ENCODE results near the gene MEG3.
"Not testable (repeated sequence)": the region's sequence is repeated elsewhere in the genome, so short reads cannot be mapped to it uniquely, and the experiment has no call there.

DNA sequence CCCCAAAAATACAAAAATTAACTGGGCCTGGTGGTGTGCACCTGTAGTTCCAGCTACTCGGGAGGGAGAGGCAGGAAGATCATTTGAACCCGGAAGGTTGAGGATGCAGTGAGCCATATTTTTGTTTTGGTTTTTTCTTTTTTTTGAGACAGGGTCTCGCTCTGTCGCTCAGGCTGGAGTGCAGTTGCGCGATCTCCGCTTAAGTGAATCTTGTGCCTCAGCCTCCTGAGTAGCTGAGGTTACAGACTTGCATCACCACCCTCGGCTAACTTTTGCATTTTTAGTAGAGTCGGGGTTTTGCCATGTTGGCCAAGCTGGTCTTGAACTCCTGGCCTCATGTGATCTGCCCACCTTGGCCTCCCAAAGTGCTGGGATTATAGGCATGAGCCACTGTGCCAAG is 24.5 kb upstream of the MEG3 start:
- TF ChIP-seq, protein P1, sequence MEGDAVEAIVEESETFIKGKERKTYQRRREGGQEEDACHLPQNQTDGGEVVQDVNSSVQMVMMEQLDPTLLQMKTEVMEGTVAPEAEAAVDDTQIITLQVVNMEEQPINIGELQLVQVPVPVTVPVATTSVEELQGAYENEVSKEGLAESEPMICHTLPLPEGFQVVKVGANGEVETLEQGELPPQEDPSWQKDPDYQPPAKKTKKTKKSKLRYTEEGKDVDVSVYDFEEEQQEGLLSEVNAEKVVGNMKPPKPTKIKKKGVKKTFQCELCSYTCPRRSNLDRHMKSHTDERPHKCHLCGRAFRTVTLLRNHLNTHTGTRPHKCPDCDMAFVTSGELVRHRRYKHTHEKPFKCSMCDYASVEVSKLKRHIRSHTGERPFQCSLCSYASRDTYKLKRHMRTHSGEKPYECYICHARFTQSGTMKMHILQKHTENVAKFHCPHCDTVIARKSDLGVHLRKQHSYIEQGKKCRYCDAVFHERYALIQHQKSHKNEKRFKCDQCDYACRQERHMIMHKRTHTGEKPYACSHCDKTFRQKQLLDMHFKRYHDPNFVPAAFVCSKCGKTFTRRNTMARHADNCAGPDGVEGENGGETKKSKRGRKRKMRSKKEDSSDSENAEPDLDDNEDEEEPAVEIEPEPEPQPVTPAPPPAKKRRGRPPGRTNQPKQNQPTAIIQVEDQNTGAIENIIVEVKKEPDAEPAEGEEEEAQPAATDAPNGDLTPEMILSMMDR (IDR thresholded peaks at IDR 0.05), result not testable (repeated sequence)
- TF ChIP-seq POLR2A (IDR thresholded peaks at IDR 0.05), result not testable (repeated sequence)

All from lower leg skin (tissue), 3 donors.